ENCODE measurements around the gene SLC4A3.

DNA sequence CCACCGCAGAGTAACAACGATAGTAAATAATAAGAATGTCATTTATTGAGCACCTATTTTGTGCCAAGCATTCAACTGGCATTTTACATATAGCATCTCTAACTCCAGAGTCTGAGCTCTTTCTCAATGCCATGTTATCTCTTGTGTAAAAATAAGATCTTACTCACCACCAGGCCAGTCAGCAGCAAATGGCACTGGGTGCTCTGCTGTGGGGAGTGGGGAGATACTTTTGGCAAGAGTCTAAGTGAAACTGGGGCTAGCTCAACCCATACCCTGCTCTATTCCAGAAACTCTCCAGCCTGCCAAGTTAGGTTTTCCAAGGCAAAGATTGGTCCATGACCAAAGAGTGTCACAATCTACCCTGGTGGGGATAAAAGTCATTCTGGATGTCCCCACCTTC is 5.0 kb upstream of the SLC4A3 start:
- TF ChIP-seq GATA2 (IDR thresholded peaks at IDR 0.05; ENCODE audit: low read depth, low read length) = no peak
- TF ChIP-seq GATA3 (IDR thresholded peaks at IDR 0.05; ENCODE audit: low read depth, low read length) = no peak
